Prostate gland (tissue), 2 donors: ENCODE measurements around the gene SLC22A13.

Experiments used
- POLR2A ChIP-seq: fragments of 450-650 bp; IDR thresholded peaks from one replicate; pipeline ENCODE4 v1.6.1; 2016; ENCODE audit warnings: antibody characterized with exemption, mild to moderate bottlenecking
- POLR2AphosphoS5 ChIP-seq: sonication (generic); formaldehyde crosslinking; IDR thresholded peaks from one replicate; pipeline ENCODE4 v1.6.1; 2017; ENCODE audit warnings: antibody characterized with exemption
- TF ChIP-seq, protein P1 (sequence below), 4 experiments: fragments of 200-600 bp in 2 of 4; fragments of 450-650 bp in 2 of 4; sonication (generic) in 2 of 4; IDR thresholded peaks; 1 replicate in 3 of 4; 2 replicates in 1 of 4; pipeline ENCODE4 v1.5.1; 2016 to 2019; ENCODE audit warnings: antibody characterized with exemption in 4 of 4, mild to moderate bottlenecking in 2 of 4, moderate library complexity in 2 of 4

DNA sequence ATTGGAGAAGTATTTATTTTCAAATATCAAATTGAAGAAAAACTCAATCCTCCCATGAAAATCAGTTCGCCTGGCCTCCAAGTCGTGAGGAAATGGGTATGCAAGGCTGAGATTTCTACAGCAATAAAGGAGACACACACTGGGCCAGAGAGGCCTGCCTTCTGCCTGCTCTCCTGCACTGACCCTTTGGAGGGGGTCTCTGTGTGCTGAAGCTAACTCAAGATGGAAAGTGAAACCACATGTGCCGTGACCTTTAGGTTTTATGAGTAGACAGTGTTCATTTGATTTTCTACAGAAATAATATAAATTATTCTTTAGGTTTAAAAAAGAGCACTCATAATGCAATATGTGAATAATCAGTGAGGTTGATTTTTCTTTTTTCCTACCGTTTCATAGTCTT lies 11.9 kb upstream of the SLC22A13 start:
- TF ChIP-seq, protein P1, sequence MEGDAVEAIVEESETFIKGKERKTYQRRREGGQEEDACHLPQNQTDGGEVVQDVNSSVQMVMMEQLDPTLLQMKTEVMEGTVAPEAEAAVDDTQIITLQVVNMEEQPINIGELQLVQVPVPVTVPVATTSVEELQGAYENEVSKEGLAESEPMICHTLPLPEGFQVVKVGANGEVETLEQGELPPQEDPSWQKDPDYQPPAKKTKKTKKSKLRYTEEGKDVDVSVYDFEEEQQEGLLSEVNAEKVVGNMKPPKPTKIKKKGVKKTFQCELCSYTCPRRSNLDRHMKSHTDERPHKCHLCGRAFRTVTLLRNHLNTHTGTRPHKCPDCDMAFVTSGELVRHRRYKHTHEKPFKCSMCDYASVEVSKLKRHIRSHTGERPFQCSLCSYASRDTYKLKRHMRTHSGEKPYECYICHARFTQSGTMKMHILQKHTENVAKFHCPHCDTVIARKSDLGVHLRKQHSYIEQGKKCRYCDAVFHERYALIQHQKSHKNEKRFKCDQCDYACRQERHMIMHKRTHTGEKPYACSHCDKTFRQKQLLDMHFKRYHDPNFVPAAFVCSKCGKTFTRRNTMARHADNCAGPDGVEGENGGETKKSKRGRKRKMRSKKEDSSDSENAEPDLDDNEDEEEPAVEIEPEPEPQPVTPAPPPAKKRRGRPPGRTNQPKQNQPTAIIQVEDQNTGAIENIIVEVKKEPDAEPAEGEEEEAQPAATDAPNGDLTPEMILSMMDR (IDR thresholded peaks at IDR 0.05) = no peak
- TF ChIP-seq POLR2A (no peak), POLR2AphosphoS5 (no peak)
